Stimulated activated naive B cell treated with anti-CD40 and anti-IgM and Interleukin-4, amounts not matched to agents 10 μg/mL and 1 μg/mL and 100 μg/mL, for 72 hours (primary cell): Measurements from ENCODE around the gene PBX1.

Source experiments
- ATAC-seq, 2 donors: fragments of 150-1000 bp; cut with Tn5 transposase; replicated peaks; 2 replicates each; pipeline ENCODE4 v1.10.0; 2021; ENCODE audit warnings: moderate library complexity in 1 of 2
- DNase-seq: peaks from one replicate; pipeline ENCODE4 v3.0.0; 2021
- H3K27ac Mint-ChIP-seq: one replicate; pipeline ENCODE4 v1.8.0; 2022; ENCODE audit warnings: mild to moderate bottlenecking, mixed read lengths
- H3K27me3 Mint-ChIP-seq, 2 donors: one replicate each; pipeline ENCODE4 v1.8.0; 2022; ENCODE audit warnings: mixed read lengths in 2 of 2
- H3K36me3 Mint-ChIP-seq, 2 donors: one replicate each; pipeline ENCODE4 v1.8.0; 2022; ENCODE audit warnings: mixed read lengths in 2 of 2, mild to moderate bottlenecking in 1 of 2
- H3K4me1 Mint-ChIP-seq, 2 donors: one replicate each; pipeline ENCODE4 v1.8.0; 2022; ENCODE audit warnings: mixed read lengths in 2 of 2, mild to moderate bottlenecking in 1 of 2
- H3K4me3 Mint-ChIP-seq, 2 donors: one replicate each; pipeline ENCODE4 v1.8.0; 2022; ENCODE audit warnings: mild to moderate bottlenecking in 2 of 2, mixed read lengths in 2 of 2, moderate library complexity in 1 of 2
- H3K9me3 Mint-ChIP-seq, 2 donors: one replicate each; pipeline ENCODE4 v1.8.0; 2022; ENCODE audit warnings: mixed read lengths in 2 of 2, mild to moderate bottlenecking in 1 of 2

Gene PBX1

DNA sequence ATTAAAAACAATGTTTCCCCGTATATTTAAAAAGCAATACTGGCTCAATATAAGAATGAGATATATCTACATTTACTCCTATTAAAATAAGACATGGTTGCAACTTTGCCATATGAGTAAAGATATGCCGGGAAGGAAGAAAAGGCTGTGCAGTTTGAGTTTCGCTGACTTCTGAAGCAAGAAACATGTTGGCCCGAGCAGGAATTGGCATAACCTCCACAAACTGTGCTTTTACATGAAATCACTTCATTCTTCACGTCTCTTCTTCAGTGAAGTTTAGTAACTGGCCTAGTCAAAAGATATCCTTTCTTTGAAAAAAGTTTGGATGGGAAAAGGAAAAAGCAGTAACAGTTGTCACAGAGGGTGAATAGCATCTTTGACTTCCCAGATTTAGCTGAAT lies 342.0 kb downstream of the PBX1 start:
- Mint-ChIP-seq H3K27me3 (no peaks in the 10 kb centered on the region), H3K4me3 (no peak overlapping the region), H3K4me1 (no peaks in the 10 kb centered on the region), H3K36me3 (no peaks in the 10 kb centered on the region), H3K9me3 (peaks cover 8 to 9% of the 10 kb centered on the region in 2 donors), H3K27ac (no peak overlapping the region)
- DNase-seq (no peak), ATAC-seq (no peak)
